AG04450 (cell line): Measurements from ENCODE around the gene TDP1. TPM values are rescaled to one million over a fixed set of nuclear protein-coding genes. Genes with fewer than 3 reads are reported as not detected.
A peak's percentile ranks its signal among the peaks of the same experiment; 100 is the strongest.

ENCODE experiments used
- CTCF ChIA-PET: fragments of 300-600, 350-600 bp; formaldehyde crosslinking; extraction: SDS; loops from one replicate; lab custom pipeline; 2022; ENCODE audit warnings: antibody characterized with exemption, inconsistent platforms; lab: Charles Lee
- POLR2A ChIA-PET: fragments of 350-600 bp; formaldehyde crosslinking; extraction: SDS; loops from one replicate; lab custom pipeline; 2021; ENCODE audit warnings: antibody characterized with exemption, inconsistent platforms; lab: Yijun Ruan, JAX
- DNase-seq: peaks from one replicate; pipeline ENCODE4 v3.0.0-alpha.2; 2011; ENCODE audit warnings: low read depth, low spot score
- H3K27ac ChIP-seq: one replicate; pipeline ENCODE4 v1.5.1; 2012; ENCODE audit warnings: low read depth, low read length, control low read depth
- H3K27me3 ChIP-seq: one replicate; pipeline ENCODE4 v1.6.0; 2012; ENCODE audit warnings: low read length; ENCODE audit not compliant: control insufficient read depth, insufficient read depth
- H3K4me3 ChIP-seq: 2 replicates; pipeline ENCODE4 v1.5.1; 2011; ENCODE audit warnings: mild to moderate bottlenecking, low read depth, low read length, control low read depth
- H3K9me3 ChIP-seq: 2 replicates; pipeline ENCODE4 v1.5.1; 2012; ENCODE audit warnings: low read length; ENCODE audit not compliant: control insufficient read depth, insufficient read depth
- polyA plus RNA-seq: library from polyadenylated mRNA; depleted of rRNA; stranded (reverse); fragments of >200 nt; gene quantifications from 2 replicates; pipeline ENCODE4 v1.2.3, GENCODE V29; 2011
- TF ChIP-seq, protein P1 (sequence below): IDR thresholded peaks from 2 replicates; pipeline ENCODE4 v1.5.1; 2011; ENCODE audit warnings: low read depth, low read length, control low read depth, inconsistent platforms

The TDP1 gene
- polyA plus RNA-seq, 1 experiment = 19.0 TPM

DNA sequence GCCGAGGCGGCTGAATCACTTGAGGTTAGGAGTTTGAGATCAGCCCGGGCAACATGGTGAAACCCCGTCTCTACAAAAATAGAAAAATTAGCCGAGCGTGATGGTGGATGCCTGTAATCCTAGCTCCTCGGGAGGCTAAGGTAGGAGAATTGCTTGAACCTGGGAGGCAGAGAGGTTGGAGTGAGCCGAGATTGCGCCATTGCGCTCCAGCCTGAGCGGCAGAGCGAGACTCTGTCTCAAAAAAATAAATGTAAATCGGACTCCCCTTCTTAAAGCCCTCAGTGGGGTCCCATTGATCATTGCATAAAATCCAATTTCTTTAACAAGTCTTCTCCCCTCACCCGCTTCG is 908 bp downstream of the TDP1 start:
- no peaks in the 10 kb centered on the region for H3K27me3 ChIP-seq
- peak overlapping the region; percentile 94 for H3K27ac ChIP-seq
- TF ChIP-seq, protein P1, sequence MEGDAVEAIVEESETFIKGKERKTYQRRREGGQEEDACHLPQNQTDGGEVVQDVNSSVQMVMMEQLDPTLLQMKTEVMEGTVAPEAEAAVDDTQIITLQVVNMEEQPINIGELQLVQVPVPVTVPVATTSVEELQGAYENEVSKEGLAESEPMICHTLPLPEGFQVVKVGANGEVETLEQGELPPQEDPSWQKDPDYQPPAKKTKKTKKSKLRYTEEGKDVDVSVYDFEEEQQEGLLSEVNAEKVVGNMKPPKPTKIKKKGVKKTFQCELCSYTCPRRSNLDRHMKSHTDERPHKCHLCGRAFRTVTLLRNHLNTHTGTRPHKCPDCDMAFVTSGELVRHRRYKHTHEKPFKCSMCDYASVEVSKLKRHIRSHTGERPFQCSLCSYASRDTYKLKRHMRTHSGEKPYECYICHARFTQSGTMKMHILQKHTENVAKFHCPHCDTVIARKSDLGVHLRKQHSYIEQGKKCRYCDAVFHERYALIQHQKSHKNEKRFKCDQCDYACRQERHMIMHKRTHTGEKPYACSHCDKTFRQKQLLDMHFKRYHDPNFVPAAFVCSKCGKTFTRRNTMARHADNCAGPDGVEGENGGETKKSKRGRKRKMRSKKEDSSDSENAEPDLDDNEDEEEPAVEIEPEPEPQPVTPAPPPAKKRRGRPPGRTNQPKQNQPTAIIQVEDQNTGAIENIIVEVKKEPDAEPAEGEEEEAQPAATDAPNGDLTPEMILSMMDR = no peak
- POLR2A ChIA-PET = no interaction called here
- H3K4me3 ChIP-seq = peak overlapping the region; percentile 77
- CTCF ChIA-PET = interaction anchor here (4.7 kb wide), 1 partner anchor 17 kb away, joined by 37 read pairs; no protein-coding TSS in a partner anchor
- DNase-seq = no peak
- H3K9me3 ChIP-seq = peaks cover 6% of the 10 kb centered on the region; the same call in 1 of the 2 replicates

DNA sequence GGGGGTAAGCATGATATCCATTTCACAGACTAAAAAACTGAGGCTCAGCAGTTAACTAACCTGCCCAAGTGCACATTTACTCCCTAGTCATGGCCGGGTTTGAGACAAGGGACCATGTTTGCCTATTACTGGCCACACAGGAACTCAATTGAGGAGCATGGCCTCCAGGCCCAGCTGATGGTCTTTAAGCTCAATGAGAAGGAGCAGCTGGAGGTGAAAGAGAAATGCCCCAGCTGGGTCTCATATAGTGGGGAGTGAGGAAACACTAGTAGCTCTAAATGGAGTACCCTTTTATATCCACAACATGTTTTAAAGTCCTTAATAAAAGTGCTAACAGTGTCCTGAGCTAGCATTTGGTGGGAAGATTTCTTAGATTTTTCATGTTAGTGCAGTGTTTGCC is 1.6 kb downstream of the TDP1 start:
- TF ChIP-seq, protein P1 = no peak
- H3K4me3 ChIP-seq = peak overlapping the region; percentile 20; the same call in 1 of the 2 replicates
- H3K27me3 ChIP-seq = no peaks in the 10 kb centered on the region
- no peak for DNase-seq
- H3K27ac ChIP-seq = no peak overlapping the region
- ChIA-PET POLR2A (no interaction called here), CTCF (interaction anchor here (0.6 to 4.7 kb wide), 5 partner anchors 16 to 1470 kb away, joined by 3 to 37 read pairs (median 3); no protein-coding TSS in a partner anchor)
- H3K9me3 ChIP-seq = peaks cover 6% of the 10 kb centered on the region; the same call in 1 of the 2 replicates

DNA sequence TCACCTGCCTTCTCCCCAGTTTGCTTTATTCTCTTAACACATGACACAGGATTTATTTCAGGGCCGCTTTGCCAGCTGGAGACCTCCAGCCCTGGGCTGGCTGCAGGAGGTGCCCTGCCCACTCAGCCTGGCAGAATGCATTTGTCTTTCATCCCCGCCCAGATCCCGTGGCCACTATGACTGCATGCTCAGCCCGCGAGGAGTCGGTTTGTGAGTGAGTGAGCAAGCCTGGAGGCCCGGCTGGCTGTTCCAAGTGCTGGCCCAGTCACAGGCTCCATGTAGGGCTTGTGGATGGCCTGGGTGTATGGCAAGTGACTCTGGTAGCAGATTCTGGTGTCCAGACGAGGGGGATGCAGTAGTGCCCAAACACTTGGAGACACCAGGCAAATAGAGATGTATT is 2.1 kb downstream of the TDP1 start:
- H3K27me3 ChIP-seq = no peaks in the 10 kb centered on the region
- ChIA-PET CTCF (interaction anchor here (0.6 to 4.7 kb wide), 4 partner anchors 16 to 1471 kb away, joined by 3 to 37 read pairs (median 4); no protein-coding TSS in a partner anchor), POLR2A (no interaction called here)
- TF ChIP-seq, protein P1 = no peak
- H3K4me3 ChIP-seq = no peak overlapping the region
- peaks cover 6% of the 10 kb centered on the region; the same call in 1 of the 2 replicates for H3K9me3 ChIP-seq
- no peak overlapping the region for H3K27ac ChIP-seq
- DNase-seq = no peak

DNA sequence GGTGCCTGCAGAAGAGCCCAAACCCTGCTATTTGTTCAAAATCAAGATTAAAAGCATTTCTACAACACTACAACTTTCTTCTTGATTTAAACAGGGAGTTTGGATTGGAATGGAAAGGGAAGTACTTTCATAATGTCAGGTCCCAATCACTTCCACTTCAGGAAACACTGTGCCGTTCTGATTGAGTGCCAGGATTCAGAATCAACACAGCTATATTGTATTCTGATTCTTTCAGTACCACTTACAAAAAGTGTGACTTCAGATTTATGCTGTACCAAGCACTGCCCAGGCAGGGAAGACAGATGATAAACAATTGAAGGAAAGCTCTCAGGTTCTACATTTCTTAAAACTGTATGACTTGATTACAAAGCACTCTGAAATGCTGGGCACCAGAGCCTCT is 3.2 kb downstream of the TDP1 start:
- Histone ChIP-seq H3K4me3 (no peak overlapping the region), H3K27me3 (no peaks in the 10 kb centered on the region), H3K27ac (no peak overlapping the region), H3K9me3 (peaks cover 6% of the 10 kb centered on the region; the same call in 1 of the 2 replicates)
- TF ChIP-seq, protein P1 = no peak
- ChIA-PET POLR2A (no interaction called here), CTCF (interaction anchor here (7.4 kb wide), 1 partner anchor 14 kb away, joined by 87 read pairs; no protein-coding TSS in a partner anchor)
- DNase-seq = no peak

DNA sequence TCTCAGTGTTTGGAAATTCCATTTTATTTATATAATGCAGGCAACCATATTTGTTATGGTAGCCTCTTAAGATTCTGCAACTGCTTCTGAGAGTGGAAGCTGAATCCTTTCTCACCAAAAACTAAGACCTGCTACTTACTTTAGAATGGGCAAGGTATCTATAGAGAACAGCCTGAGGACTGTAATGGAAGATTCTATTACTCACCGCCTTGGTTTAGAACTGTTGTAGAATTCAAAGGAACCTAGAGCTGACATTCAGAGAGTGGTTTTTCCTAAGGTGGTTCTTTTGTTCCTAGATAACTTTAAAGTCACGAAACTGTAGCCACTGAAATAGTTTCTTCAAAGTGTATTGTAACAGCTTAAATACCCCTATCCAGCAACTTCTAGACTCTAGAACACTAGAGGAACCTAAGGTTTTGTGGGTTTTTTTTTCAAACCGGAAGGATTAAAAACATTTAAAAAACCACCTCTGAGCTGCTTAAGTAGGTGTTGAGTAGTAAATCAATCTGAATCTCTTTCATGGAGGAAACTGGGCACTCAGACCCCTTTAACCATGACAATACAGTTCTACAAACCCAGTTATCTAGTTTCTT is 4.2 kb downstream of the TDP1 start:
- Histone ChIP-seq H3K9me3 (peaks cover 6% of the 10 kb centered on the region; the same call in 1 of the 2 replicates), H3K27me3 (no peaks in the 10 kb centered on the region), H3K4me3 (no peak overlapping the region), H3K27ac (no peak overlapping the region)
- TF ChIP-seq, protein P1 = no peak
- ChIA-PET POLR2A (interaction anchor here (0.6 kb wide), 1 partner anchor 1539 kb away, joined by 3 read pairs; no protein-coding TSS in a partner anchor), CTCF (interaction anchor here (1.1 to 7.4 kb wide), 2 partner anchors 11 to 13 kb away, joined by 3 to 87 read pairs; no protein-coding TSS in a partner anchor)
- DNase-seq = no peak
